Uterus (tissue), 2 donors: Measurements from ENCODE around the gene TRAF2.

ENCODE experiments used
- CTCF ChIP-seq, 4 experiments: fragments of 200-600 bp in 2 of 4; fragments of 450-650 bp in 2 of 4; sonication (generic) in 2 of 4; IDR thresholded peaks; one replicate each; pipeline ENCODE4 v1.5.1; 2016 to 2019; ENCODE audit warnings: antibody characterized with exemption in 4 of 4, mild to moderate bottlenecking in 2 of 4, moderate library complexity in 1 of 4
- POLR2A ChIP-seq, 2 donors: fragments of 450-650 bp; IDR thresholded peaks; one replicate each; pipeline ENCODE4 v1.6.1; 2016; ENCODE audit warnings: antibody characterized with exemption in 2 of 2, mild to moderate bottlenecking in 1 of 2, moderate library complexity in 1 of 2

- TF ChIP-seq CTCF (IDR thresholded peaks at IDR 0.05) (no peak), POLR2A (IDR thresholded peaks at IDR 0.05) (no peak)
Measured at GRCh38 chr9:136857581-136858412, 28.5 kb upstream of the TRAF2 start.
